Measurements from ENCODE around the gene STK32A. TPM values are rescaled to one million over a fixed set of nuclear protein-coding genes. Genes with fewer than 3 reads are reported as not detected.

Gene STK32A
- total RNA-seq, 1 experiment from 2014 or later: 1.3 TPM

- H3K4me2 ChIP-seq (ENCODE audit: insufficient read depth, insufficient read length, low read length): no peak overlapping the region
- no peak overlapping the region for H2BK5ac ChIP-seq (ENCODE audit: insufficient read length, low read length)
- no peak overlapping the region for H4K5ac ChIP-seq (ENCODE audit: insufficient read length, low read depth, low read length)
- no peak overlapping the region for H4K91ac ChIP-seq (ENCODE audit: insufficient read length, low read depth, low read length)
- no peak overlapping the region for H3K4ac ChIP-seq (ENCODE audit: low read depth, low read length)
- H3K56ac ChIP-seq (ENCODE audit: insufficient read length, low read depth, low read length): no peak overlapping the region
- no peaks in the 10 kb centered on the region for H4K20me1 ChIP-seq (ENCODE audit: control insufficient read depth, insufficient read depth, insufficient read length)
- H3K9me3 Mint-ChIP-seq: no peaks in the 10 kb centered on the region
- H2AK5ac ChIP-seq (ENCODE audit: insufficient read length, low read length): no peak overlapping the region
- no peak overlapping the region for H3K9ac ChIP-seq (ENCODE audit: extremely low read depth, insufficient read length, low read length)
- H3K9me3 ChIP-seq (ENCODE audit: control insufficient read depth, low read depth, low read length): no peaks in the 10 kb centered on the region
- TF ChIP-seq CTCF (conservative IDR thresholded peaks at IDR 0.05): no peak
- H3K27ac ChIP-seq (ENCODE audit: insufficient read length, low read depth, low read length): no peak overlapping the region
- H3K23me2 ChIP-seq (ENCODE audit: insufficient read length, low read depth, low read length, poor library complexity, severe bottlenecking): no peaks in the 10 kb centered on the region
- WGBS (ENCODE audit: extremely low coverage, insufficient read length, low lambda C conversion rate): no CpG with 5 or more reads among the region's 2 CpGs
- H3K27ac Mint-ChIP-seq: no peak overlapping the region
- H2BK15ac ChIP-seq (ENCODE audit: low read depth, low read length): no peak overlapping the region
- H3K79me1 ChIP-seq (ENCODE audit: insufficient read depth, low read depth, low read length, poor library complexity, severe bottlenecking): no peaks in the 10 kb centered on the region
- H2BK120ac ChIP-seq (ENCODE audit: low read depth, low read length, poor library complexity, severe bottlenecking): no peak overlapping the region
- H3T11ph ChIP-seq (ENCODE audit: low read length): no peak overlapping the region
- no peaks in the 10 kb centered on the region for H3K79me2 ChIP-seq (ENCODE audit: insufficient read depth, low read length)
- no peak overlapping the region for H2AFZ ChIP-seq (ENCODE audit: low read length)
- H3K4me3 Mint-ChIP-seq: no peak overlapping the region
- H3K27me3 ChIP-seq (ENCODE audit: insufficient read depth, low read length): no peaks in the 10 kb centered on the region
- peaks cover 3 to 11% of the 10 kb centered on the region in 2 experiments for H3K4me1 Mint-ChIP-seq
- H3K27me3 Mint-ChIP-seq (ENCODE audit: low read depth): no peaks in the 10 kb centered on the region; the same call in none of the 2 replicates
- H3K36me3 Mint-ChIP-seq (ENCODE audit: insufficient read depth in 1 of 3, low read depth in 3 of 3): no peaks in the 10 kb centered on the region
- no peak overlapping the region for H2BK12ac ChIP-seq (ENCODE audit: insufficient read length, low read depth, low read length)
- no peak overlapping the region for H3K14ac ChIP-seq (ENCODE audit: insufficient read depth, low read length)
- H4K8ac ChIP-seq (replicated peaks; ENCODE audit: insufficient read length, low read depth, low read length): no peak overlapping the region
- no peak overlapping the region for H3K23ac ChIP-seq (ENCODE audit: insufficient read length, low read depth, low read length)
- H3K4me1 ChIP-seq (ENCODE audit: insufficient read depth, low read length): no peaks in the 10 kb centered on the region
- no peak overlapping the region for H3K18ac ChIP-seq (ENCODE audit: insufficient read length, low read depth, low read length)
- no peak overlapping the region for H2BK20ac ChIP-seq (ENCODE audit: low read depth, low read length, poor library complexity, severe bottlenecking)
- DNase-seq: no peak
Measured at GRCh38 chr5:147348046-147348445, 113.2 kb downstream of the STK32A start.

Data from H9 (cell line).